Hippocampal formation (tissue), 2 donors: ENCODE data around the gene DEAF1.
"Not testable (repeated sequence)": the region's sequence is repeated elsewhere in the genome, so short reads cannot be mapped to it uniquely, and the experiment has no call there.

Source experiments
- DNase-seq, 2 donors: peaks; one replicate each; lab custom pipeline; 2025; lab: John Stamatoyannopoulos, UW

Gene DEAF1

GRCh38 chr11:699753-700152 lies 4.7 kb upstream of the DEAF1 start:
- no peak for DNase-seq

GRCh38 chr11:699116-699508 lies 4.1 kb upstream of the DEAF1 start:
- DNase-seq = no peak

- no peak for DNase-seq
Measured at GRCh38 chr11:698493-699115, 3.6 kb upstream of the DEAF1 start.

- no peak for DNase-seq
Measured at GRCh38 chr11:697811-698311, 2.8 kb upstream of the DEAF1 start.

- DNase-seq = no peak
Measured at GRCh38 chr11:696955-697491, 2.0 kb upstream of the DEAF1 start.

- peak; percentile 96 to 97 for DNase-seq
Measured at GRCh38 chr11:695538-696248, 671 bp upstream of the DEAF1 start, which contains the start of gene TMEM80. Gene TMEM80, plus strand, starts transcription at chr11:695816. Its CDS starts 12 bp downstream, at chr11:695828.

GRCh38 chr11:695288-695537 lies 191 bp upstream of the DEAF1 start:
- DNase-seq = no peak

GRCh38 chr11:693887-694562 lies 997 bp downstream of the DEAF1 start:
- DNase-seq = no peak

GRCh38 chr11:693415-693831 lies 1.6 kb downstream of the DEAF1 start:
- no peak for DNase-seq

- DNase-seq = no peak
Measured at GRCh38 chr11:692824-693414, 2.1 kb downstream of the DEAF1 start.

- no peak for DNase-seq
Measured at GRCh38 chr11:691710-692590, 3.1 kb downstream of the DEAF1 start.

- DNase-seq = peak in 1 of 2 donors; percentile 9
Measured at GRCh38 chr11:690738-691633, 4.0 kb downstream of the DEAF1 start.

GRCh38 chr11:690244-690643 lies 4.8 kb downstream of the DEAF1 start:
- DNase-seq = not testable (repeated sequence)

- DNase-seq = no peak
Measured at GRCh38 chr11:689625-690024, 5.4 kb downstream of the DEAF1 start.

- DNase-seq = no peak
Measured at GRCh38 chr11:688681-689080, 6.3 kb downstream of the DEAF1 start.

- no peak for DNase-seq
Measured at GRCh38 chr11:687751-688150, 7.3 kb downstream of the DEAF1 start.

- DNase-seq = no peak
Measured at GRCh38 chr11:686451-687243, 8.4 kb downstream of the DEAF1 start.

GRCh38 chr11:680970-681369 lies 14.1 kb downstream of the DEAF1 start:
- DNase-seq = no peak

- DNase-seq = no peak
Measured at GRCh38 chr11:680476-680875, 14.5 kb downstream of the DEAF1 start.
